PFSK-1 (cell line): ENCODE data around the gene ZNF669.

Source experiments
- FOXP2 ChIP-seq: optimal IDR thresholded peaks from 2 replicates; pipeline ENCODE3; 2011; ENCODE audit warnings: borderline replicate concordance, control low read depth, inconsistent platforms; ENCODE audit not compliant: insufficient read depth; ENCODE audit errors: extremely low read length, extremely low read depth
- POLR2AphosphoS5 ChIP-seq: IDR thresholded peaks from 2 replicates; pipeline ENCODE4 v1.6.1; 2012; ENCODE audit warnings: low read depth, mild to moderate bottlenecking, control low read depth, low read length, moderate library complexity
- REST ChIP-seq, 2 experiments: IDR thresholded peaks; 2 replicates each; pipeline versions ENCODE4 v1.6.1 to v1.8.0; 2011 to 2012; ENCODE audit warnings: low read depth in 2 of 2, low read length in 2 of 2, control low read depth in 1 of 2, inconsistent platforms in 1 of 2, mild to moderate bottlenecking in 1 of 2, moderate library complexity in 1 of 2; ENCODE audit not compliant: insufficient read depth in 1 of 2
- SIN3A ChIP-seq: IDR thresholded peaks from 2 replicates; pipeline ENCODE4 v1.6.1; 2012; ENCODE audit warnings: mild to moderate bottlenecking, low read length, moderate library complexity, borderline replicate concordance; ENCODE audit not compliant: insufficient read depth
- TAF1 ChIP-seq: IDR thresholded peaks from 2 replicates; pipeline ENCODE4 v1.6.1; 2012; ENCODE audit warnings: low read length, control low read depth, borderline replicate concordance; ENCODE audit not compliant: insufficient read depth

ZNF669 gene

GRCh38 chr1:247078258-247079140 is 25.7 kb downstream of the ZNF669 start, which contains the start of gene ZNF670:
Gene ZNF670, minus strand, starts transcription at chr1:247078811. Its CDS starts 215 bp downstream, at chr1:247078596.
- TF ChIP-seq TAF1 (peak; percentile 68), REST (IDR thresholded peaks at IDR 0.05; ENCODE audit: insufficient read depth in 1 of 2, low read depth in 2 of 2, low read length in 2 of 2) (no peak), SIN3A (peak; percentile 60; the same call in 1 of the 2 replicates), POLR2AphosphoS5 (peak; percentile 85), FOXP2 (no peak)

- TF ChIP-seq SIN3A, result no peak
- TF ChIP-seq REST (IDR thresholded peaks at IDR 0.05; ENCODE audit: insufficient read depth in 1 of 2, low read depth in 2 of 2, low read length in 2 of 2), result no peak
- TF ChIP-seq TAF1, result no peak
- no peak for TF ChIP-seq POLR2AphosphoS5
- no peak for TF ChIP-seq FOXP2
Observed at GRCh38 chr1:247077876-247078257, 26.3 kb downstream of the ZNF669 start.

- TF ChIP-seq POLR2AphosphoS5 (no peak), TAF1 (no peak), SIN3A (no peak), FOXP2 (no peak), REST (IDR thresholded peaks at IDR 0.05; ENCODE audit: insufficient read depth in 1 of 2, low read depth in 2 of 2, low read length in 2 of 2) (no peak)
Observed at GRCh38 chr1:247077213-247077612, 26.9 kb downstream of the ZNF669 start.

- no peak for TF ChIP-seq SIN3A
- TF ChIP-seq POLR2AphosphoS5, result no peak
- no peak for TF ChIP-seq FOXP2
Observed at GRCh38 chr1:247070645-247071044, 33.5 kb downstream of the ZNF669 start.

- TF ChIP-seq REST (IDR thresholded peaks at IDR 0.05; ENCODE audit: insufficient read depth in 1 of 2, low read depth in 2 of 2, low read length in 2 of 2), result no peak
- TF ChIP-seq POLR2AphosphoS5, result no peak
- TF ChIP-seq TAF1, result no peak
- TF ChIP-seq FOXP2, result no peak
- no peak for TF ChIP-seq SIN3A
Observed at GRCh38 chr1:247064304-247064703, 39.9 kb downstream of the ZNF669 start.
